ENCODE results near the gene LARGE2. TPM values are rescaled to one million over a fixed set of nuclear protein-coding genes. Genes with fewer than 3 reads are reported as not detected.
"Not testable (repeated sequence)": the region's sequence is repeated elsewhere in the genome, so short reads cannot be mapped to it uniquely, and the experiment has no call there.

The LARGE2 gene
- total RNA-seq, 1 donor from 2014 or later: 1.4 TPM

GRCh38 chr11:45894555-45895247 lies 27.8 kb upstream of the LARGE2 start:
- DNase-seq (ENCODE audit: low spot score) (no peak), ATAC-seq (no peak)
- intact Hi-C loops (cut with DNase I): no loop called here

GRCh38 chr11:45895553-45896259 lies 26.8 kb upstream of the LARGE2 start:
- ATAC-seq (no peak), DNase-seq (ENCODE audit: low spot score) (no peak)
- intact Hi-C loops (cut with DNase I): no loop called here

- ATAC-seq: no peak
- DNase-seq (ENCODE audit: low spot score): no peak
- intact Hi-C loops (cut with DNase I): no loop called here
These were observed 26.0 kb upstream of the LARGE2 start for GRCh38 chr11:45896422-45896984.

- intact Hi-C loops (cut with DNase I): no loop called here
- DNase-seq (ENCODE audit: low spot score): no peak
- ATAC-seq: no peak
These were observed 24.9 kb upstream of the LARGE2 start for GRCh38 chr11:45897556-45897955.

- DNase-seq (ENCODE audit: low spot score): no peak
- ATAC-seq: no peak
- intact Hi-C loops (cut with DNase I): no loop called here
These were observed 23.4 kb upstream of the LARGE2 start for GRCh38 chr11:45899086-45899447.

GRCh38 chr11:45899448-45900174 lies 22.8 kb upstream of the LARGE2 start:
- DNase-seq (ENCODE audit: low spot score): peak; percentile 91
- intact Hi-C loops (cut with DNase I): no loop called here
- ATAC-seq: peak; percentile 89

- DNase-seq (ENCODE audit: low spot score); intact Hi-C loops (cut with DNase I); ATAC-seq: not testable (repeated sequence)
These were observed 22.2 kb upstream of the LARGE2 start for GRCh38 chr11:45900175-45900800.

- no peak for DNase-seq (ENCODE audit: low spot score)
- intact Hi-C loops (cut with DNase I): no loop called here
- ATAC-seq: peak; percentile 7
These were observed 21.4 kb upstream of the LARGE2 start for GRCh38 chr11:45900916-45901617.

GRCh38 chr11:45901626-45902025 lies 20.8 kb upstream of the LARGE2 start:
- DNase-seq (ENCODE audit: low spot score): no peak
- intact Hi-C loops (cut with DNase I): no loop called here

GRCh38 chr11:45902452-45903380 lies 19.7 kb upstream of the LARGE2 start:
- DNase-seq (ENCODE audit: low spot score) (no peak), ATAC-seq (no peak)
- intact Hi-C loops (cut with DNase I): no loop called here

More at GRCh38 chr11:45901626-45902025, 20.8 kb upstream of the LARGE2 start:
- ATAC-seq: peak; percentile 8

- ATAC-seq (no peak), DNase-seq (ENCODE audit: low spot score) (no peak)
- intact Hi-C loops (cut with DNase I): no loop called here
These were observed 18.0 kb upstream of the LARGE2 start for GRCh38 chr11:45904309-45904915.

GRCh38 chr11:45905095-45905494 lies 17.4 kb upstream of the LARGE2 start:
- DNase-seq (ENCODE audit: low spot score) (no peak), ATAC-seq (no peak)
- intact Hi-C loops (cut with DNase I): no loop called here

GRCh38 chr11:45905576-45905975 lies 16.9 kb upstream of the LARGE2 start:
- intact Hi-C loops (cut with DNase I); ATAC-seq; DNase-seq (ENCODE audit: low spot score): not testable (repeated sequence)

GRCh38 chr11:45906096-45906682 lies 16.3 kb upstream of the LARGE2 start:
- DNase-seq (ENCODE audit: low spot score): no peak
- intact Hi-C loops (cut with DNase I): no loop called here
- ATAC-seq: no peak

GRCh38 chr11:45906965-45907611 lies 15.4 kb upstream of the LARGE2 start, which contains the start of gene FREY1:
TSS of gene FREY1 (minus strand) at chr11:45907271. CDS start at chr11:45907245, 26 bp downstream.
- intact Hi-C loops (cut with DNase I): no loop called here
- ATAC-seq (peak; percentile 1), DNase-seq (ENCODE audit: low spot score) (no peak)

- no peak for DNase-seq (ENCODE audit: low spot score)
- intact Hi-C loops (cut with DNase I): no loop called here
- ATAC-seq: no peak
These were observed 14.5 kb upstream of the LARGE2 start for GRCh38 chr11:45907911-45908370.
